Suppressor macrophage treated with lipopolysaccharide for 1 hour (primary cell): Measurements from ENCODE around the gene CLNK.
"Not testable (repeated sequence)": the region's sequence is repeated elsewhere in the genome, so short reads cannot be mapped to it uniquely, and the experiment has no call there.

Experiments used
- DNase-seq, 3 donors: peaks; one replicate each; pipeline ENCODE4 v3.0.0-alpha.2; 2020 to 2022

The CLNK gene

GRCh38 chr4:10656988-10657387 lies 27.6 kb downstream of the CLNK start:
- DNase-seq, result no peak

- DNase-seq, result no peak
Observed at GRCh38 chr4:10656420-10656819, 28.1 kb downstream of the CLNK start.

- DNase-seq, result no peak
Observed at GRCh38 chr4:10655968-10656367, 28.6 kb downstream of the CLNK start.

GRCh38 chr4:10648479-10648878 lies 36.1 kb downstream of the CLNK start:
- DNase-seq, result no peak

- peak in 1 of 3 donors; percentile 24 for DNase-seq
Observed at GRCh38 chr4:10647846-10648245, 36.7 kb downstream of the CLNK start.

GRCh38 chr4:10643600-10644425 lies 40.8 kb downstream of the CLNK start:
- peak; percentile 13 to 48 (median 45) for DNase-seq

- DNase-seq, result peak; percentile 61 to 79 (median 73)
Observed at GRCh38 chr4:10640561-10641201, 43.9 kb downstream of the CLNK start.

- peak in 2 of 3 donors; percentile 27 to 49 for DNase-seq
Observed at GRCh38 chr4:10639664-10640063, 44.9 kb downstream of the CLNK start.

GRCh38 chr4:10639100-10639499 lies 45.5 kb downstream of the CLNK start:
- no peak for DNase-seq

GRCh38 chr4:10635091-10635490 lies 49.5 kb downstream of the CLNK start:
- peak; percentile 18 to 32 (median 19) for DNase-seq

- DNase-seq, result peak; percentile 8 to 31 (median 19)
Observed at GRCh38 chr4:10629394-10629793, 55.2 kb downstream of the CLNK start.

GRCh38 chr4:10625131-10625530 lies 59.4 kb downstream of the CLNK start:
- DNase-seq, result no peak

- DNase-seq, result no peak
Observed at GRCh38 chr4:10623862-10624261, 60.7 kb downstream of the CLNK start.

GRCh38 chr4:10623241-10623640 lies 61.3 kb downstream of the CLNK start:
- no peak for DNase-seq

- DNase-seq, result peak in 2 of 3 donors; percentile 29 to 31
Observed at GRCh38 chr4:10622728-10623127, 61.8 kb downstream of the CLNK start.

- DNase-seq, result no peak
Observed at GRCh38 chr4:10620935-10621488, 63.6 kb downstream of the CLNK start.

GRCh38 chr4:10619855-10620254 lies 64.7 kb downstream of the CLNK start:
- no peak for DNase-seq

GRCh38 chr4:10619220-10619619 lies 65.3 kb downstream of the CLNK start:
- no peak for DNase-seq

- not testable (repeated sequence) for DNase-seq
Observed at GRCh38 chr4:10614926-10615325, 69.6 kb downstream of the CLNK start.

GRCh38 chr4:10613926-10614478 lies 70.6 kb downstream of the CLNK start:
- DNase-seq, result no peak

GRCh38 chr4:10612476-10612875 lies 72.1 kb downstream of the CLNK start:
- no peak for DNase-seq

- DNase-seq, result no peak
Observed at GRCh38 chr4:10611673-10612072, 72.9 kb downstream of the CLNK start.

GRCh38 chr4:10608501-10609219 lies 75.9 kb downstream of the CLNK start:
- DNase-seq, result no peak
